NT2/D1 (cell line): ENCODE results near the gene PLPPR1.
"Not testable (repeated sequence)": the region's sequence is repeated elsewhere in the genome, so short reads cannot be mapped to it uniquely, and the experiment has no call there.

ENCODE experiments used
- DNase-seq: peaks from one replicate; pipeline ENCODE4 v3.0.0-alpha.2; 2011; ENCODE audit warnings: low read depth, low spot score
- H3K27me3 ChIP-seq: 2 replicates; pipeline ENCODE4 v1.6.0; 2011; ENCODE audit warnings: mild to moderate bottlenecking; ENCODE audit not compliant: insufficient read length, insufficient read depth
- H3K36me3 ChIP-seq: 2 replicates; pipeline ENCODE4 v1.6.1; 2011; ENCODE audit warnings: mild to moderate bottlenecking, low read length, mixed read lengths; ENCODE audit not compliant: insufficient read depth, insufficient read length
- H3K4me1 ChIP-seq: 2 replicates; pipeline ENCODE4 v1.5.1; 2011; ENCODE audit not compliant: insufficient read depth, insufficient read length
- H3K4me3 ChIP-seq: 2 replicates; pipeline ENCODE4 v1.5.1; 2011; ENCODE audit warnings: low read depth; ENCODE audit not compliant: insufficient read length
- H3K9ac ChIP-seq: 2 replicates; pipeline ENCODE4 v1.6.0; 2011; ENCODE audit warnings: low read depth; ENCODE audit not compliant: insufficient read length
- H3K9me3 ChIP-seq: 2 replicates; pipeline ENCODE4 v1.5.1; 2011; ENCODE audit warnings: mild to moderate bottlenecking, low read length; ENCODE audit not compliant: insufficient read depth
- SUZ12 ChIP-seq: IDR thresholded peaks from 2 replicates; pipeline ENCODE4 v1.6.1; 2011; ENCODE audit not compliant: insufficient read length, insufficient read depth; ENCODE audit errors: extremely low read depth
- YY1 ChIP-seq: IDR thresholded peaks from 2 replicates; pipeline ENCODE4 v1.6.1; 2011; ENCODE audit not compliant: insufficient read length, insufficient read depth
- ZNF274 ChIP-seq: IDR thresholded peaks from 2 replicates; pipeline ENCODE4 v1.6.1; 2011; ENCODE audit warnings: mild to moderate bottlenecking, low read depth, low read length

PLPPR1 gene

DNA sequence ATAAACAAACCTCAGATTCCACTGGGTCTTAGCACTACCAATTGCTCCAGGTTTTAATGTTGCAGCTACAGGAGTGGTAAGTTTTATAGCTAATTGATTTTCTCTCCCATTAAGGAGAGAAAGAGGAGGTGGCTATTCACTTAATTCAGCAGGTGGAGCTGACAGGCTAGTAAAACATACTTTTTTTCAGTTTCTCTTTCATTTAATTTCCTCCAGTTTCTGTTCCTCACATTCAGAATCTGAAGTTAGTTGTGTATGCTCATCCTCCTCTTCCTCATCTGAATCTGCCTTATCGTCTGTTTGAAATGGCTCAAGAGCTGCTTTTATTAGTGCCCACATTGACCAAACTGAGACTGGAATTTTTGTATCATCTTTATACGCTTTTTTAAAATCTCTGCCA lies 98.0 kb downstream of the PLPPR1 start:
- TF ChIP-seq ZNF274 = no peak
- no peak for TF ChIP-seq YY1
- no peak for TF ChIP-seq SUZ12
- Histone ChIP-seq H3K36me3 (no peaks in the 10 kb centered on the region), H3K4me3 (no peak overlapping the region), H3K9ac (no peak overlapping the region), H3K9me3 (peaks cover 37% of the 10 kb centered on the region), H3K4me1 (no peaks in the 10 kb centered on the region), H3K27me3 (no peaks in the 10 kb centered on the region)
- DNase-seq = no peak

DNA sequence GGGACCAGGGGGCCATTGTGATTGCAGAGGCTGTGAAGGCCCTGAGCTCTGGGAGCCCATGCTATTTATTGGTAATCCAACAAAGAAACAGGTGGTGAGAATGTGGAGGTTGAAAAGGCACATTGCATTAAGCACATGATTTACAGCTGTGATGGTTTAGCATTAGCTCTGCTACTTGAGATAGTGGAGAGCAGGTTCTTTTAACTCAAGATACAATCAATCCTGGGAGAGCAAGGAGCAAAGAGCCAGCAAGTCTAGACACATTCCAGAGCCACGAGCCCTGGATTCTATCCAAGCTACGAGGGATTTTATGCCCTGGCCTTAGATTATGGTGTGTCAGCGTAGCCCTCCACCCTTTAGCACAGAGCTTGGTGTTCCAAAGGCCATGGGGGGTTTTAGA lies 98.8 kb downstream of the PLPPR1 start:
- H3K9me3 ChIP-seq = peaks cover 37% of the 10 kb centered on the region
- H3K4me3 ChIP-seq, H3K4me1 ChIP-seq, DNase-seq, H3K36me3 ChIP-seq, H3K9ac ChIP-seq, H3K27me3 ChIP-seq: not testable (repeated sequence)

DNA sequence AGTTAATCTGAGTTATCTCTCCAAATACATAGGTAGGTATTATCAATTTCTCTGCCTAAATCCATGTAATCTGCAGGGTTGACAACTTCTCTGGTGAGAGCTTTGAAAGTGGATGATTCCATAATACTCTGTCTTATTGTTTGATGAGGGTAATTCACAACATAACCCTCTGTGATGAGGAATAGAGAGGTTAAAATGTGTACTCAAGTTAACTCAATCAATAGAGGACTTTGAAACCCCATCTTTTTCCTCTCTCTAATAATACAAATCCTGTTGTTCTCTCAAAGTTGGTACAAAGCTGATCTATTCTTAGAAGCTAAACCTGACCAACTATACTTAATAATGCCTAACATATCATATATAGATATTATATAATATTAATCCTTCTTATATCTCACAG lies 100.1 kb downstream of the PLPPR1 start:
- H3K9me3 ChIP-seq = peaks cover 24% of the 10 kb centered on the region

DNA sequence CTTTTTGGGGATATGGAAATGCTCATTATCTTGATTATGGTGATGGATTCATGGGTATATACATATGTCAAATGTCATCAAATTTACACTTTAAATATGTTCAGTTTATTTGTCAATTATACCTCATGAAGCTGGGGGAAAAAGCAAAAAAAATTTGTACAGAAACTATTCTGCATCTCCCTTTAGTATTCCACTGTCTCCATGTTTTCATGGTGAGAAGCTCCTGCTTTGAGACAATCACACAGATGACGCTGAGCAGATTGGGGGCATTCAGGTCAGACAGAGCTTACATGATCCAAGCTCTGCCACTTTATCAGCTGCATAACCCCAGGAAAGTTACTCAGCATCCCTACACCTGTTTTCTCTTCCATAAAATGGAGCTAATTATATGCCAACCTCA lies 101.5 kb downstream of the PLPPR1 start:
- Histone ChIP-seq H3K4me1 (no peaks in the 10 kb centered on the region), H3K4me3 (no peak overlapping the region), H3K36me3 (no peaks in the 10 kb centered on the region), H3K9ac (no peak overlapping the region), H3K9me3 (peaks cover 15% of the 10 kb centered on the region; the same call in 1 of the 2 replicates), H3K27me3 (no peaks in the 10 kb centered on the region)
- TF ChIP-seq YY1 (no peak), SUZ12 (no peak), ZNF274 (no peak)
- no peak for DNase-seq

More for the DNA sequence above, 100.1 kb downstream of the PLPPR1 start:
- no peak for TF ChIP-seq ZNF274
- TF ChIP-seq SUZ12 = no peak
- no peak for TF ChIP-seq YY1
- H3K9ac ChIP-seq = no peak overlapping the region
- no peaks in the 10 kb centered on the region for H3K4me1 ChIP-seq
- H3K4me3 ChIP-seq = no peak overlapping the region
- H3K27me3 ChIP-seq = no peaks in the 10 kb centered on the region
- H3K36me3 ChIP-seq = no peaks in the 10 kb centered on the region
- no peak for DNase-seq

DNA sequence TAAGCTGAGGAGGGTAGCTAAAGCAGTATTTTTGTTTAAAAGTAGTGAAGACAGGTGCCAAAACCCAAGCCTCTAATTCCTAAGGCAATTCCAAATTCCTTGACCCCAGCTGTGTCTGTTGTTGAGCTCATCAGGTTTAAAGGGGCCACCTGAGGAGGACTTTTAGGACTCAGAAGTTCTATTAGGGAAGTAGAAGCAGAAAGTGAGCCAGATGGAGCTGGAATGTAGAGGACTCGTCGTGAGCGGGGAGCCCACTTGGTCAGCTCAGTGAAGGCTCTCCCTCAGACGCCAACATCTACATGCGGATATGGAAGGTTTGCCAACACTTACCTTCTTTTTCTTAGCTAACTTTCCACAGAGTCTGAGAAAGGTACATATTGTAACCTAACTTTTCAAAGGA lies 102.8 kb downstream of the PLPPR1 start:
- no peaks in the 10 kb centered on the region for H3K36me3 ChIP-seq
- no peak overlapping the region for H3K9ac ChIP-seq
- H3K4me3 ChIP-seq = no peak overlapping the region
- peaks cover 14% of the 10 kb centered on the region; the same call in 1 of the 2 replicates for H3K9me3 ChIP-seq
- H3K27me3 ChIP-seq = no peaks in the 10 kb centered on the region
- no peaks in the 10 kb centered on the region for H3K4me1 ChIP-seq
- no peak for DNase-seq
- no peak for TF ChIP-seq SUZ12

DNA sequence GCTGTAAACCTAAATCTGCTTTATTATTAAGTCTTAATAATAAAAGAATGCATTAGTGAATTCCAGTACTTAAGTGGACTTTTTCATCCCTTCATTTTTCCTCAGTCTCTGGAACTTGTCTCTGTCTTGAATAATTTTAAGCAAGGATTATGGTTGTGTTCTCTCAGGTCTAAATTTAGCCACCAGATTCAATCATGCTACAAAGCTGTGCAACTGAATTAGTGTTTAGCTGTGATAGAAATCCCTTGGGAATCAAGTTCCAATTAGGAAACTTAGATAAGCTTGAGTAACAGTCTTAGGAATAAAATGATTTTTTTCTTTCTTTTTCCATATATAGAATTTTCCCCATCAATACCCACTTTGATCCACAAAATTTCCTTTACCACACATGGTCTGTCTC lies 104.3 kb downstream of the PLPPR1 start:
- no peak overlapping the region for H3K9ac ChIP-seq
- H3K4me1 ChIP-seq = no peaks in the 10 kb centered on the region
- no peaks in the 10 kb centered on the region for H3K27me3 ChIP-seq
- no peaks in the 10 kb centered on the region for H3K36me3 ChIP-seq
- H3K9me3 ChIP-seq = no peaks in the 10 kb centered on the region
- no peak overlapping the region for H3K4me3 ChIP-seq
- TF ChIP-seq ZNF274 (no peak), YY1 (no peak), SUZ12 (no peak)
- no peak for DNase-seq

DNA sequence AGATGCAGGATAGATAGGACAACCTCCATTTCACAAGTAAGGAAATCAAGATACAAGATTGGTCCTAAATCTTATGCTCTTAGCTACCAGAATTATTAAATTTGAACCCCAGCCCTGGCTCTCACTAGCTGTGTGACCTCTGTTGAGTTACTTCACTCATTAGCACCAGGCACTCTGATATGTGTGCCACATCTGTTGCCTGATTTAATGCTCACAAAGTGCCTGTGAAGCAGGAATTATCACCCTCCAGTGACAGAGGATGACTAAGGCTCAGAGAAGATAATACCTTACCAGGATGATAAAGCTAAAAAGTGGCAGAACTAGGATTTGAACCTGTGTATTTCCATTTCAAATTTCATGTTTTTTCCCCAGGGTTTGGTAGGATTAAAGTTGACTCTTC lies 110.0 kb downstream of the PLPPR1 start:
- no peaks in the 10 kb centered on the region for H3K27me3 ChIP-seq
- no peak for TF ChIP-seq SUZ12
- TF ChIP-seq YY1 = no peak
- no peak for TF ChIP-seq ZNF274
- no peaks in the 10 kb centered on the region for H3K9me3 ChIP-seq
- H3K4me3 ChIP-seq = no peak overlapping the region
- H3K36me3 ChIP-seq = no peaks in the 10 kb centered on the region
- no peak overlapping the region for H3K9ac ChIP-seq
- no peak for DNase-seq
- H3K4me1 ChIP-seq = no peaks in the 10 kb centered on the region

DNA sequence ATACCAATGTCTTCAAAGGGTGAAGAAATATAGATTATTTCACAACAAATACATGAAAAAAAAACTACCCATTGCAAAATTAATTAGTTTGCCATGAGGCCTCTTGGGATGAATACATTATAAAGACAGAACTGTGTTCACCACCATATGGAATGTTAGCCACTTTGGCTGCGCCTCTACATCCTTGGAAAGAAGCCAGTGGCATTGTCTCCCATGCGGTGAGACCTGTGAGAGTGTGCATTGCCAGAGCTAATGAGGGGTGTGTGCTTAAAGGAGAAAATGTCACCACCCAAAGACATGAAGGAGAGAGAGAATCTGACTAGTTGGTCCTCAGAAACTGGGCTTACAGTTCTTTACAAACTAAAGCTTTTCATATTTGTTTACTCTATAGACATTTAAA lies 110.6 kb downstream of the PLPPR1 start:
- no peak for DNase-seq
- Histone ChIP-seq H3K36me3 (no peaks in the 10 kb centered on the region), H3K4me3 (no peak overlapping the region), H3K9ac (no peak overlapping the region), H3K27me3 (no peaks in the 10 kb centered on the region), H3K9me3 (no peaks in the 10 kb centered on the region), H3K4me1 (no peaks in the 10 kb centered on the region)
- TF ChIP-seq YY1 = no peak
- TF ChIP-seq SUZ12 = no peak
- no peak for TF ChIP-seq ZNF274
